Thoracic aorta (tissue), 2 donors: Measurements from ENCODE around the gene FOXD4L3. TPM values are rescaled to one million over a fixed set of nuclear protein-coding genes. Genes with fewer than 3 reads are reported as not detected.
"Not testable (repeated sequence)": the region's sequence is repeated elsewhere in the genome, so short reads cannot be mapped to it uniquely, and the experiment has no call there.

Experiments
- ATAC-seq: fragments of 150-250 bp; one replicate; pipeline ENCODE4 v1.8.0; 2017; ENCODE audit warnings: low read depth; ENCODE audit not compliant: insufficient number of reproducible peaks, low FRiP score
- DNase-seq: peaks from one replicate; pipeline ENCODE4 v3.0.0-alpha.2; 2020; ENCODE audit warnings: low spot score
- H3K27ac ChIP-seq, 2 donors: fragments of 200-600 bp; sonication (generic); 1 replicate in 1 of 2; 2 replicates in 1 of 2; pipeline ENCODE4 v1.5.1; 2016; ENCODE audit warnings: mild to moderate bottlenecking in 2 of 2, moderate library complexity in 2 of 2
- H3K27me3 ChIP-seq: fragments of 200-600 bp; sonication (generic); replicated peaks from 2 replicates; pipeline ENCODE4 v1.6.0; 2016; ENCODE audit warnings: mild to moderate bottlenecking; ENCODE audit not compliant: insufficient read depth
- H3K36me3 ChIP-seq: fragments of 200-600 bp; sonication (generic); one replicate; pipeline ENCODE4 v1.5.1; 2016
- H3K4me1 ChIP-seq, 2 donors: fragments of 200-600 bp; sonication (generic); 1 replicate in 1 of 2; 2 replicates in 1 of 2; pipeline versions ENCODE4 v1.5.1 to v1.6.0; 2016; ENCODE audit warnings: low read depth in 2 of 2, mild to moderate bottlenecking in 1 of 2; ENCODE audit not compliant: control insufficient read depth in 1 of 2
- H3K4me3 ChIP-seq: fragments of 200-600 bp; sonication (generic); 2 replicates; pipeline ENCODE4 v1.5.1; 2016; ENCODE audit warnings: mild to moderate bottlenecking
- H3K9me3 ChIP-seq: fragments of 200-600 bp; sonication (generic); 2 replicates; pipeline ENCODE4 v1.5.1; 2016
- CTCF ChIP-seq: fragments of 200-600 bp; sonication (generic); IDR thresholded peaks from one replicate; pipeline ENCODE4 v1.5.1; 2019; ENCODE audit warnings: antibody characterized with exemption
- total RNA-seq, 2 donors: library from RNA; depleted of rRNA; stranded (reverse); fragments of >200 nt; gene quantifications; one replicate each; pipeline versions ENCODE4 v1.1.0 to v1.2.3, GENCODE V29; 2016

Gene FOXD4L3
- total RNA-seq, 2 donors from 2014 or later = 0.78 TPM; not detected in 1

GRCh38 chr9:68329106-68329505, 26.4 kb downstream of the FOXD4L3 start:
- not testable (repeated sequence) for ATAC-seq, H3K36me3 ChIP-seq, H3K27ac ChIP-seq, DNase-seq, H3K27me3 ChIP-seq, H3K4me1 ChIP-seq, H3K9me3 ChIP-seq, H3K4me3 ChIP-seq

GRCh38 chr9:68330531-68331173, 28.0 kb downstream of the FOXD4L3 start:
- ATAC-seq, H3K4me3 ChIP-seq, H3K36me3 ChIP-seq, H3K9me3 ChIP-seq, DNase-seq, H3K27me3 ChIP-seq, H3K4me1 ChIP-seq, H3K27ac ChIP-seq: not testable (repeated sequence)

- not testable (repeated sequence) for H3K4me1 ChIP-seq, H3K27ac ChIP-seq, H3K27me3 ChIP-seq, ATAC-seq, H3K36me3 ChIP-seq, DNase-seq, H3K4me3 ChIP-seq, H3K9me3 ChIP-seq
Measured at GRCh38 chr9:68332122-68332521, 29.5 kb downstream of the FOXD4L3 start.

GRCh38 chr9:68335935-68336334, 33.3 kb downstream of the FOXD4L3 start:
- H3K36me3 ChIP-seq, H3K27me3 ChIP-seq, DNase-seq, H3K4me1 ChIP-seq, H3K27ac ChIP-seq, H3K9me3 ChIP-seq, ATAC-seq, H3K4me3 ChIP-seq: not testable (repeated sequence)

- ATAC-seq, H3K27me3 ChIP-seq, H3K27ac ChIP-seq, H3K4me3 ChIP-seq, H3K9me3 ChIP-seq, DNase-seq, H3K36me3 ChIP-seq, H3K4me1 ChIP-seq: not testable (repeated sequence)
Measured at GRCh38 chr9:68336639-68337339, 34.1 kb downstream of the FOXD4L3 start.

GRCh38 chr9:68338000-68338399, 35.3 kb downstream of the FOXD4L3 start:
- DNase-seq, H3K9me3 ChIP-seq, ATAC-seq, H3K36me3 ChIP-seq, H3K27me3 ChIP-seq, H3K27ac ChIP-seq, H3K4me3 ChIP-seq, H3K4me1 ChIP-seq: not testable (repeated sequence)

GRCh38 chr9:68342265-68343025, 39.8 kb downstream of the FOXD4L3 start:
- H3K9me3 ChIP-seq, DNase-seq: not testable (repeated sequence)

GRCh38 chr9:68343242-68343641, 40.6 kb downstream of the FOXD4L3 start:
- not testable (repeated sequence) for H3K27ac ChIP-seq, DNase-seq, H3K4me3 ChIP-seq, H3K9me3 ChIP-seq, H3K27me3 ChIP-seq, H3K4me1 ChIP-seq, H3K36me3 ChIP-seq, ATAC-seq

More at GRCh38 chr9:68342265-68343025, 39.8 kb downstream of the FOXD4L3 start:
- not testable (repeated sequence) for H3K4me3 ChIP-seq, H3K36me3 ChIP-seq, H3K4me1 ChIP-seq, H3K27ac ChIP-seq, H3K27me3 ChIP-seq
- TF ChIP-seq CTCF = peak; percentile 32
- ATAC-seq = peak; percentile 66

GRCh38 chr9:68343992-68344391, 41.3 kb downstream of the FOXD4L3 start:
- not testable (repeated sequence) for H3K4me1 ChIP-seq, ATAC-seq, H3K27ac ChIP-seq

GRCh38 chr9:68351689-68352088, 49.0 kb downstream of the FOXD4L3 start:
- H3K36me3 ChIP-seq, ATAC-seq, H3K4me3 ChIP-seq, H3K9me3 ChIP-seq, H3K27ac ChIP-seq, H3K4me1 ChIP-seq, H3K27me3 ChIP-seq, DNase-seq: not testable (repeated sequence)

More at GRCh38 chr9:68343992-68344391, 41.3 kb downstream of the FOXD4L3 start:
- H3K4me3 ChIP-seq, H3K27me3 ChIP-seq, H3K9me3 ChIP-seq, DNase-seq, H3K36me3 ChIP-seq: not testable (repeated sequence)
